Measurements from ENCODE around the gene PPP4R4.
"Not testable (repeated sequence)": the region's sequence is repeated elsewhere in the genome, so short reads cannot be mapped to it uniquely, and the experiment has no call there.

Gene PPP4R4

GRCh38 chr14:94244182-94244581, 70.1 kb downstream of the PPP4R4 start:
- H3K4me3 ChIP-seq (ENCODE audit: low read depth, low read length): no peak overlapping the region
- no peaks in the 10 kb centered on the region for H3K9me3 ChIP-seq
- peaks cover 18% of the 10 kb centered on the region; the same call in 1 of the 2 replicates for H3K27me3 ChIP-seq
- no peak for DNase-seq
- no peaks in the 10 kb centered on the region for H3K4me1 ChIP-seq
- H3K36me3 ChIP-seq: no peaks in the 10 kb centered on the region
- TF ChIP-seq CTCF (IDR thresholded peaks at IDR 0.05; ENCODE audit: low read depth, low read length): no peak

GRCh38 chr14:94264195-94264594, 90.1 kb downstream of the PPP4R4 start:
- not testable (repeated sequence) for H3K4me3 ChIP-seq (ENCODE audit: low read depth, low read length)

GRCh38 chr14:94267352-94267751, 93.2 kb downstream of the PPP4R4 start:
- no peaks in the 10 kb centered on the region for H3K27me3 ChIP-seq
- no peak for DNase-seq
- TF ChIP-seq CTCF (IDR thresholded peaks at IDR 0.05; ENCODE audit: low read depth, low read length): no peak
- no peaks in the 10 kb centered on the region for H3K4me1 ChIP-seq
- no peaks in the 10 kb centered on the region for H3K9me3 ChIP-seq
- H3K4me3 ChIP-seq (ENCODE audit: low read depth, low read length): no peak overlapping the region
- H3K36me3 ChIP-seq: no peaks in the 10 kb centered on the region

More at GRCh38 chr14:94264195-94264594, 90.1 kb downstream of the PPP4R4 start:
- not testable (repeated sequence) for DNase-seq, H3K9me3 ChIP-seq, H3K27me3 ChIP-seq, H3K4me1 ChIP-seq, H3K36me3 ChIP-seq

GRCh38 chr14:94268582-94268981, 94.5 kb downstream of the PPP4R4 start:
- H3K9me3 ChIP-seq; H3K4me3 ChIP-seq (ENCODE audit: low read depth, low read length); H3K4me1 ChIP-seq; DNase-seq; H3K27me3 ChIP-seq; H3K36me3 ChIP-seq: not testable (repeated sequence)

- no peak for DNase-seq
Observed at GRCh38 chr14:94269156-94269555, 95.0 kb downstream of the PPP4R4 start.

GRCh38 chr14:94276898-94277561, 102.9 kb downstream of the PPP4R4 start:
- not testable (repeated sequence) for H3K4me1 ChIP-seq; H3K4me3 ChIP-seq (ENCODE audit: low read depth, low read length); H3K9me3 ChIP-seq; H3K27me3 ChIP-seq; H3K36me3 ChIP-seq; DNase-seq

More at GRCh38 chr14:94269156-94269555, 95.0 kb downstream of the PPP4R4 start:
- no peak for TF ChIP-seq CTCF (IDR thresholded peaks at IDR 0.05; ENCODE audit: low read depth, low read length)
- Histone ChIP-seq H3K4me3 (ENCODE audit: low read depth, low read length) (no peak overlapping the region), H3K4me1 (no peaks in the 10 kb centered on the region), H3K27me3 (no peaks in the 10 kb centered on the region), H3K36me3 (no peaks in the 10 kb centered on the region), H3K9me3 (no peaks in the 10 kb centered on the region)

- Histone ChIP-seq H3K4me1 (no peaks in the 10 kb centered on the region), H3K27me3 (peaks cover 7% of the 10 kb centered on the region), H3K4me3 (ENCODE audit: low read depth, low read length) (no peak overlapping the region), H3K9me3 (no peaks in the 10 kb centered on the region), H3K36me3 (no peaks in the 10 kb centered on the region)
- no peak for DNase-seq
- TF ChIP-seq CTCF (IDR thresholded peaks at IDR 0.05; ENCODE audit: low read depth, low read length): no peak
Observed at GRCh38 chr14:94278731-94279130, 104.6 kb downstream of the PPP4R4 start.

All from BE2C (cell line).